Sigmoid colon (tissue), 7 donors: ENCODE results near the gene FAM193A. TPM values are rescaled to one million over a fixed set of nuclear protein-coding genes. Genes with fewer than 3 reads are reported as not detected.
"Not testable (repeated sequence)": the region's sequence is repeated elsewhere in the genome, so short reads cannot be mapped to it uniquely, and the experiment has no call there.

Experiments used
- DNase-seq: peaks from one replicate; pipeline ENCODE4 v3.0.0-alpha.2; 2019
- H3K27ac ChIP-seq, 4 donors: fragments of 200-600 bp; sonication (generic); one replicate each; pipeline ENCODE4 v1.5.1; 2016 to 2019; ENCODE audit warnings: mild to moderate bottlenecking in 1 of 4
- H3K27me3 ChIP-seq, 3 donors: fragments of 200-600 bp; sonication (generic); one replicate each; pipeline ENCODE4 v1.5.1; 2019; ENCODE audit warnings: mild to moderate bottlenecking in 1 of 3
- H3K36me3 ChIP-seq, 4 donors: fragments of 200-600 bp; sonication (generic); one replicate each; pipeline ENCODE4 v1.5.1; 2016 to 2019
- H3K4me1 ChIP-seq, 4 donors: fragments of 200-600 bp; sonication (generic); one replicate each; pipeline ENCODE4 v1.5.1; 2017 to 2019
- H3K4me3 ChIP-seq, 4 donors: fragments of 200-600 bp; sonication (generic); one replicate each; pipeline ENCODE4 v1.5.1; 2017 to 2019; ENCODE audit warnings: mild to moderate bottlenecking in 2 of 4, moderate library complexity in 1 of 4
- H3K9me3 ChIP-seq, 4 donors: fragments of 200-600 bp in 3 of 4; sonication (generic) in 3 of 4; one replicate each; pipeline versions ENCODE4 v1.5.1 to v1.6.1; 2013 to 2019
- CTCF ChIP-seq, 4 experiments: fragments of 450-650 bp in 3 of 4; fragments of 200-600 bp in 1 of 4; IDR thresholded peaks; one replicate each; pipeline ENCODE4 v1.5.1; 2016 to 2019; ENCODE audit warnings: antibody characterized with exemption in 4 of 4, mild to moderate bottlenecking in 3 of 4, moderate library complexity in 2 of 4
- EP300 ChIP-seq, 4 donors: sonication (generic); formaldehyde crosslinking; IDR thresholded peaks; one replicate each; pipeline ENCODE4 v1.6.1; 2017; ENCODE audit warnings: antibody characterized with exemption in 4 of 4
- POLR2A ChIP-seq, 2 donors: fragments of 450-650 bp; IDR thresholded peaks; one replicate each; pipeline ENCODE4 v1.6.1; 2016; ENCODE audit warnings: antibody characterized with exemption in 2 of 2, mild to moderate bottlenecking in 2 of 2, moderate library complexity in 2 of 2
- POLR2AphosphoS5 ChIP-seq, 4 donors: sonication (generic); formaldehyde crosslinking; IDR thresholded peaks; one replicate each; pipeline ENCODE4 v1.6.1; 2017; ENCODE audit warnings: antibody characterized with exemption in 4 of 4
- WGBS, 2 donors: extraction: QIAGEN DNeasy Blood & Tissue Kit; methylation state at CpG; one replicate each; pipeline ENCODE4 v1.1.7; 2013; 5-methylcytosine and 5-hydroxymethylcytosine counted together
- intact Hi-C: fragments of 100-400 bp; cut with DNase I; formaldehyde crosslinking; loops from one replicate; pipeline ENCODE4 v1.15.1; 2023
- polyA plus RNA-seq, 3 donors: library from polyadenylated mRNA; stranded (reverse); fragments of 200-250 nt; gene quantifications; one replicate each; pipeline ENCODE4 v1.2.3, GENCODE V29; 2013
- total RNA-seq, 4 donors: library from RNA; depleted of rRNA; stranded (reverse); fragments of >200 nt; gene quantifications; one replicate each; pipeline ENCODE4 v1.1.0, GENCODE V29; 2016
- donor health status: healthy with polysubstance abuse.
- donor health status: Bipolar disorder and iron deficiency.
- donor health status: healthy.

FAM193A gene
- total and polyA plus RNA-seq, 7 donors = 6.0 to 32.4 (median 17.4) TPM

GRCh38 chr4:2507855-2508254 lies 28.6 kb upstream of the FAM193A start:
- no peak for DNase-seq
- intact Hi-C loops = no loop called here
- Histone ChIP-seq H3K27ac (no peak overlapping the region), H3K27me3 (no peaks in the 10 kb centered on the region), H3K4me3 (no peak overlapping the region), H3K36me3 (peaks cover 7 to 73% (median 31%) of the 10 kb centered on the region in 4 donors), H3K4me1 (no peaks in the 10 kb centered on the region), H3K9me3 (no peaks in the 10 kb centered on the region)
- TF ChIP-seq EP300 (IDR thresholded peaks at IDR 0.05) (no peak), CTCF (IDR thresholded peaks at IDR 0.05) (no peak), POLR2A (IDR thresholded peaks at IDR 0.05) (no peak)
- 93 to 95% methylated on average over 7 of the region's 7 CpGs for WGBS, 2 donors

GRCh38 chr4:2510351-2511259 lies 25.8 kb upstream of the FAM193A start:
- H3K36me3 ChIP-seq = peaks cover 7 to 88% (median 42%) of the 10 kb centered on the region in 4 donors
- H3K4me3 ChIP-seq = no peak overlapping the region
- no peaks in the 10 kb centered on the region for H3K27me3 ChIP-seq
- H3K9me3 ChIP-seq = no peaks in the 10 kb centered on the region
- WGBS, 2 donors = 88 to 91% methylated on average over 13 of the region's 13 CpGs
- no peak overlapping the region for H3K27ac ChIP-seq
- no peak for DNase-seq
- intact Hi-C loops = no loop called here
- peaks cover 0 to 3% (median under 1%) of the 10 kb centered on the region in 4 donors for H3K4me1 ChIP-seq
- TF ChIP-seq CTCF (IDR thresholded peaks at IDR 0.05) = no peak

GRCh38 chr4:2511645-2512131 lies 24.8 kb upstream of the FAM193A start:
- intact Hi-C loops = no loop called here
- Histone ChIP-seq H3K4me1 (peaks cover 0 to 14% (median 9%) of the 10 kb centered on the region in 4 donors), H3K27ac (no peak overlapping the region), H3K4me3 (no peak overlapping the region), H3K36me3 (peaks cover 7 to 86% (median 37%) of the 10 kb centered on the region in 4 donors), H3K9me3 (no peaks in the 10 kb centered on the region), H3K27me3 (no peaks in the 10 kb centered on the region)
- 74 to 79% methylated on average over 9 of the region's 9 CpGs for WGBS, 2 donors
- no peak for TF ChIP-seq EP300 (IDR thresholded peaks at IDR 0.05)
- no peak for TF ChIP-seq POLR2AphosphoS5 (IDR thresholded peaks at IDR 0.05)
- no peak for TF ChIP-seq CTCF (IDR thresholded peaks at IDR 0.05)
- no peak for TF ChIP-seq POLR2A (IDR thresholded peaks at IDR 0.05)
- DNase-seq = no peak

GRCh38 chr4:2512396-2513135 lies 23.9 kb upstream of the FAM193A start:
- no peak overlapping the region for H3K27ac ChIP-seq
- TF ChIP-seq POLR2A (IDR thresholded peaks at IDR 0.05) (no peak), EP300 (IDR thresholded peaks at IDR 0.05) (no peak), POLR2AphosphoS5 (IDR thresholded peaks at IDR 0.05) (no peak), CTCF (IDR thresholded peaks at IDR 0.05) (no peak)
- peaks cover 0 to 14% (median 9%) of the 10 kb centered on the region in 4 donors for H3K4me1 ChIP-seq
- DNase-seq = no peak
- H3K27me3 ChIP-seq = no peaks in the 10 kb centered on the region
- intact Hi-C loops = no loop called here
- peaks cover 7 to 79% (median 35%) of the 10 kb centered on the region in 4 donors for H3K36me3 ChIP-seq
- WGBS, 2 donors = 92 to 93% methylated on average over 15 of the region's 15 CpGs
- H3K4me3 ChIP-seq = no peak overlapping the region
- H3K9me3 ChIP-seq = no peaks in the 10 kb centered on the region

- peaks cover 0 to 14% (median 9%) of the 10 kb centered on the region in 4 donors for H3K4me1 ChIP-seq
- DNase-seq, intact Hi-C loops, H3K27ac ChIP-seq, H3K9me3 ChIP-seq, H3K27me3 ChIP-seq, H3K4me3 ChIP-seq: not testable (repeated sequence)
- WGBS, 2 donors = 88 to 92% methylated on average over 9 of the region's 9 CpGs
- H3K36me3 ChIP-seq = peaks cover 7 to 64% (median 28%) of the 10 kb centered on the region in 4 donors
Measured at GRCh38 chr4:2514193-2514592, 22.3 kb upstream of the FAM193A start.

GRCh38 chr4:2514944-2515343 lies 21.5 kb upstream of the FAM193A start:
- H3K27me3 ChIP-seq, H3K9me3 ChIP-seq, intact Hi-C loops, H3K4me3 ChIP-seq, DNase-seq, H3K27ac ChIP-seq: not testable (repeated sequence)
- 84 to 87% methylated on average over 11 of the region's 11 CpGs for WGBS, 2 donors
- Histone ChIP-seq H3K36me3 (peaks cover 7 to 57% (median 24%) of the 10 kb centered on the region in 4 donors), H3K4me1 (peaks cover 0 to 14% (median 9%) of the 10 kb centered on the region in 4 donors)
